ENCODE measurements around the gene FES.
A peak's percentile ranks its signal among the peaks of the same experiment; 100 is the strongest.
"Not testable (repeated sequence)": the region's sequence is repeated elsewhere in the genome, so short reads cannot be mapped to it uniquely, and the experiment has no call there.

FES gene

DNA sequence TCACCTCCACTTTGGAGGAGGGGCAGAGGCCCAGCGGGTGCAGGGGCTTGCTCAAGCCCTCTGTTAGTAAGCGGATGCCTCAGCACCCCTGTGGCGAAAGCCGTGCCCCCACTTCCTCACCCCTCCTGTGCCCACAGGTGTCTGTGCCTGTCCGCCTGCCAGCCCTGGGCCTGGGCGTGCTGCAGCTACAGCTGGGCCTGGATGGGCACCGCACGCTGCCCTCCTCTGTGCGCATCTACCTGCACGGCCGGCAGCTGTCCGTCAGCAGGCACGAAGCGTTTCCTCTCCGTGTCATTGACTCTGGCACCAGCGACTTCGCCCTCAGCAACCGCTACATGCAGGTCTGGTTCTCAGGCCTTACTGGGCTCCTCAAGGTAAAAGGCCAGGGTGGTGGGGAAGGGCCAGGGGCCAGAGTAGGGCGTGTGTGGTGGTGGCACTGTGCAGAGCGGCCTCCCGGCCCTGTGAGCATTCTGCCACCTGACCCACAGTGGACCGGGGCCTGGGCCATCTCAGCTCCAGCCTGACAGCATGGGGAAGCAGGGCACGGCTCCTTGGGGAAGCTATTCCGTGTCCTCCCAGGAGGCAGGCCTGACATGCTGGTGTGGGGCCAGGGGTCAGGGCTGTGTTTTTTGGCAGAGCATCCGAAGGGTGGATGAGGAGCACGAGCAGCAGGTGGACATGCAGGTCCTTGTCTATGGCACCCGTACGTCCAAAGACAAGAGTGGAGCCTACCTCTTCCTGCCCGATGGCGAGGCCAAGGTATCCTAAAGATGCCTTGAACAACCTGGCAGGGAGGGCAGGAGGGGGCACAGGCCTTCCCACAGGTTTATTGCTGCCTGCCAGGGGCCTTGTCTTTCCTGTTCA is 27.8 kb downstream of the FES start:
- no peak for DNase-seq

DNA sequence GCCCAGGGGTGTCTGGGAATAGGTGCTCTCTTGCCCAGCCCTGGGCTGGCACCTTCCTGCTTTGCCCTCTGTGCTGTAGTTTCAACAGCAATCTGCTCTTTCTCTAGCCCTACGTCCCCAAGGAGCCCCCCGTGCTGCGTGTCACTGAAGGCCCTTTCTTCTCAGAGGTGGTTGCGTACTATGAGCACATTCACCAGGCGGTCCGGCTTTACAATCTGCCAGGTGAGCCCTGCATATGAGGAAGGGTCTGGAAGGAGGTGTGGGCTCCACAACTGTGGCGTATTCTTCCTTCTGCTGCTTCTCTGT is 28.4 kb downstream of the FES start:
- no peak for DNase-seq

DNA sequence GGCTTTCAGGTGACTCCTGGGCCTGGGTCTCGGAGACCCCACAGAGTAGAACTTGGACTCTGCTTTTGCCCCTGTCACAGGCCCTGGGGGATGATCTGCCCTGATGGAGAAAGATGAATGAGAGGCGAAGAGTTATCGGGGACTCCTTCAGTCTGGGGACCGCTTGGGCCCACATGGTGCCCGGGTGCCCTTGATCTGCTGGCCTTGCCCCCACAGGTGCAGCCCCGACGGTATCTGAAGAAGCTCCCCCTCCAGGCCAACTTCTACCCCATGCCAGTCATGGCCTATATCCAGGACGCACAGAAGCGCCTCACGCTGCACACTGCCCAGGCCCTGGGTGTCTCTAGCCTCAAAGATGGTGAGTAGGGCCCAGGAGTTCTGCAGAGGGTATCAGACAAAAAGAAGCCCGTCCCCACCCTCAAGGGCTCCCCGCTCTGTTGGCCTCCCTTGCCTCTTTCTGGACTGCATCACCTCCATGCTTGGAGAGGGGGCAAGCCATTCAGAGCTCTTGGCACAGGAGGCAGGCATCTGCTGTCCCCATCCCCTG is 29.2 kb downstream of the FES start:
- no peak for DNase-seq

DNA sequence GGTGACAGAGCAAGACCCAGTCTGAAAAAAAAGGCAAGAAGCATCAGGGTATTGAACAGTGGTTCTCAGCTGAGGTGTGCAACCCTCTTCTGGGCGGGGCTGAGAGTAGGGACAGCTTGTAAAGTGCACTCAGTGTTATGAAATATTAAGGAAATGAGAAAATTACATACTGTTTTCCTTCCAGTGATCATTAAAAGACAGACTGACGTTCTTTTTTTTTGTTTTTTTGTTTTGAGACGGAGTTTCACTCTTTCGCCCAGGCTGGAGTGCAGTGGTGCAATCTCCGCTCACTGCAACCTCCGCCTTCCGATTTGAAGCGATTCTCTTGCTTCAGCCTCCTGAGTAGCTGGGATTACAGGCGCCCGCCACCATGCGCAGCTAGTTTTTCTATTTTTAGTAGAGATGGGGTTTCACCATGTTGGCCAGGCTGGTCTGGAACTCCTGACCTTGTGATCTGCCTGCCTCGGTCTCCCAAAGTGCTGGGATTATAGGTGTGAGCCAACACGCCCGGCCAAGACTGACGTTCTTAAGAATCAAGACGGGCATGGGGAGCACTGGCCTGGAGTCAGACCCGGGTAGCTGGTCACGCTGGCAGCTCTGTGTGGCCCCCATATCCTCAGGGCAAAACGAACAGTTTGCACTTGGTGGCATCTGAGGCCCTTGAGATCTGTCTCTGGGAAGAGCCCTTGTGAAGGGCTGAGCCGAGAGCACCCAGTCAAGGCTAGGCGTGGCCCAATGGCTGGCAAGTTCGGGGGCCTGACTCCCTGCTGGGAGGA is 30.2 kb downstream of the FES start:
- no peak for DNase-seq

DNA sequence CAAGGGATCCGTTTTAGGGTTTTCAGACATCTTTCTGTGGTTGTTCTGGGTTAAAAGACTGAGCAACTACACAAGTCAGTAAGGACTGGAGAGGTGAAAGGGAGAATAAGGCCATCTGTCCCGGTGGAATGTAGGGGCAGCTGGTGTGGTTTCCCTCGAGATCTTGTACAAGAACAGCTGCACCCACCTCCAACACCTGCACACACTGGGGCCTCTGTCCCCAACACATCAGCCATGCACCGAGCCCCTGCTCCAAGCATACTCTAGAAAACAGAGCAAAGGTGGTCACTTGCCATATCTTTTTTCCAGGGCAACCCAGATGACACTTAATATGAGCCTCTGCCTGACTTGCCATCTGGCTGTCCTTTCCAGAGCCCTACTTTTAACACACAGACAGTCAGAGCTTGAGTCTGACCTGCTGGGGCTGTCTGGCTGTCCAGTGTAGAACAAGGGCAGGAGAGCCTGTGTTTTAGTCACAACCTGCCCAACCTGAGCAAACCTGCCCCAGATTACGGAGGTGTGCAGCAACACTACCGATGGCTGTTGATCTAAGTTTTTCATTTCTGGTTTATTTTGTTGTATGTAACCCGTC is 31.0 kb downstream of the FES start:
- no peak for DNase-seq

DNA sequence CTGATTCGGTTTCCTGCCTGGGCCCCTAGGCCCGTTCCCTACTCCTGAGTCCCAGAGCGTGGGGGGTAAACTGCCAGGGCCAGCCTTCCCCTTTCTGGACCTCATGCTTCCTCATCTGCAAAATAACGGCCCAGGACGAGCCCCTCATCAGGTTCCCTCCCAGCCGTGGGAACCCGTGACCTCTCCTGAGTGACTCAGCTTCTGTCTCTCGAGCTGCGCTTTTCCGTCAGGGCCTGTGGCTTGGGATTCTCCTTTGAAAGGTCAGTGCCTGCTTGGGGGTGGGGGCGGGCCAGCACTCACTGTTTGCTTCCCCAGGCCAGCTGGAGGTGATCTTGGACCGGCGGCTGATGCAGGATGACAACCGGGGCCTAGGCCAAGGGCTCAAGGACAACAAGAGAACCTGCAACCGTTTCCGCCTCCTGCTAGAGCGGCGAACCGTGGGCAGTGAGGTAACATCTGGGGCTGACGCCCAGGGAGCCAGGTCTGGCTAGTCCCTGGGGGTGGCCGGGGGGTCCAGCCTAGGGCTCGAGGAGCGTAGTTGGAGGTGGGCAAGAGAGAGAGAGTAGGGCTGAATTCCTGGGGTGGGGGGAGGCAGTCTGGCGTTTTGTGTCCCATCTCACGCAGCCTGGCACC is 31.6 kb downstream of the FES start:
- DNase-seq: no peak

DNA sequence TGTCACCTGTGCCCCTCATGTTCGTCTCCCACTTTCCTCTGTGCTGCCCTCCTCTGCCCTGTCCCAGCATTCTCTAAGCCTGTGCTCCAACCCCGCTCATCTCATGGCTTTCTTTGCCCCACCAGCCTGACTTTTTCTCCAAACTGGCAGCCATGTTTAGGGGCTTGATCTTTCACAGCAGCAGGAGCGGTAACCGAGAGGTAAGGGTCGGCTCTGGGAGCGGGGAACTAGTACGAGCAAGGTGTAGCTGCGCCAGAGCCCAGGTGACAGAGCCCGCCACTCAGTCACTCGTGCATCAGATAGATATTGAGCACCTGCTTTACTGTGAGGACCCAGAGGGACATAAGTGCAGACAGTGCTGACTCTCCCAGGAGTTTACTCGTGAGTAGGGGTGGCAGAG is 32.2 kb downstream of the FES start:
- no peak for DNase-seq

DNA sequence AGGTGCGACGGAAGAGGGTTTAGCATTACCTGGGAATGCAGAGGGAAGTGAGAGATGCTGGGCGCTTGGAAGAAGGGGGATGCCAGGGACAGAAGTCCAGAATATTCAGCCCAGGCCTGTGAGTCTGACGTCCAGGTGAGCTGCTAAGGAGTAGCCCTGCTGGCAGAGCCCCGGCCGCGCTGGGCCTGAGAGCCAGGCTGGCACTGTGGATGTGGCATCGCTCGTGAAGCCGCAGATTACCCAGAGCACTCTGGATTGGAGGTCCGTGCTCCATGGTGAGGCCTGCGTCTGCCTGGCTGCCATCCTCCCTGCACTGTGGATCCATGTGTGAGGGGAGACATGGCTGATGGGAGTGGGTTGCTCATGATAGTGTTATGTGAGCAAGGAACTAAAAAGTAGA is 33.3 kb downstream of the FES start:
- DNase-seq: no peak

DNA sequence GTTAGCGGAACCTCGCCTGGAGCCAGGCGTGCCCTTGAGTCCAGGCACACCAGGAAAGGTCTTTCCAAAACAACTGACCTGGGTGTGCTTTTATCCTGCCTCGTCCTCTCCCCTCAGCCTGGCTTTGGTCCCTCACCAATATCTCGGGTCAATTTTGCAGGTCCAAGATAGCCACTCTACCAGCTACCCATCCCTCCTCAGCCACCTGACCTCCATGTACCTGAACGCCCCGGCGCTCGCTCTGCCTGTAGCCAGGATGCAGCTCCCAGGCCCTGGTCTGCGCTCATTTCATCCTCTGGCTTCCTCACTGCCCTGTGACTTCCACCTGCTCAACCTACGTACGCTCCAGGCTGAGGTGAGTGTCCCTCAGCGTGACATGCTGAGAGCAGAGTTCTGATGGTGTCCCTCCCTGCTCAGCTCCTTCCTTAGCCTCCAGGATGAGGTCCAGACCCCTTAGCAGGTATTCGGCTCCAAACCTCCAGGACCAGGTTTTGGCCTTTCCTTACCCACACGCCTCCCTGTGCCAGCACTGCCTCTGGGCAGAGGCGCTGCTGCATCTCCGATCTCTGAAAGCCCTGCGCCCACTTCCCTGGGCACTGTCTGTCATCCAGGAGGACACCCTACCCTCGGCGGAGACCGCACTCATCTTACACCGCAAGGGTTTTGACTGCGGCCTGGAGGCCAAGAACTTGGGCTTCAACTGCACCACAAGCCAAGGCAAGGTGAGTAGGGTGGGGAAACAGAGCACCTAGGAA is 33.9 kb downstream of the FES start:
- DNase-seq: no peak

DNA sequence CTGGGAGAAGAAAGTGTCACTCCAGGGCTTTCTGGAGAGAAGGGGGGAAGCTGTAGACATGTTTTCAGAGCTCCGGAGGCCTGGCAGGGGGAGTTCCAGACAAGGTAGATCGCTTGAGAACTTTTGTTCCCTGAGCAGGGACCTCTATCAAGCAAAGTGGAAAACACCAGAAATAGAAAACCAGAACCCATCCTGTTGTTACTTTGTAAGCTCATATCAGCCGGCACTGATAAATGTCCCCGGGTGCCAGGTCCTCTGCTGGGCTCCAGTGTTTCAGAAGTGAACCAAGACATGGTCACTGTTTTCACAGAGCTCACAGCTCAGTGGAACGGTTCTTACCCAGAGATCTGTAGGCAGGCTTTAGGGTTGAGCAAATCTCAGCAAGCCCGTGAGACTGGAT is 34.5 kb downstream of the FES start:
- DNase-seq: no peak

DNA sequence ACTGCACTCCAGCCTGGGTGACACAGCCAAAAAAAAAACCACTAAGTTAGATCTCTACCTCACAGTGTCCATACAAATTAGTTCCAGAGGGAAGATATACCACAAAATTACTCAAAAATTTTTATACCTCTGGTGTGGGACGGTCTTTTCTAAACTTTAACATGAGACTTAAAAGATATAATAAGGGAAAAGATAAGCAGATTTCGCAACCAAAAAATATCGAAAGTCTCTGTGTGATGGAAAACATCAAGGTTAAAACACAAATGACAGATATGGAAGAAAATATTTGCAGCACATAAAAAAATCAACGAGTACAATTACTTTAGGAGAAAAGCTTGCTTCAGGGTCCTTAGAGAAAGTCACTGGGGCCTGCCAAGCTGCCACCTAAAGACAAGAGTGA is 37.6 kb downstream of the FES start:
- DNase-seq: no peak

DNA sequence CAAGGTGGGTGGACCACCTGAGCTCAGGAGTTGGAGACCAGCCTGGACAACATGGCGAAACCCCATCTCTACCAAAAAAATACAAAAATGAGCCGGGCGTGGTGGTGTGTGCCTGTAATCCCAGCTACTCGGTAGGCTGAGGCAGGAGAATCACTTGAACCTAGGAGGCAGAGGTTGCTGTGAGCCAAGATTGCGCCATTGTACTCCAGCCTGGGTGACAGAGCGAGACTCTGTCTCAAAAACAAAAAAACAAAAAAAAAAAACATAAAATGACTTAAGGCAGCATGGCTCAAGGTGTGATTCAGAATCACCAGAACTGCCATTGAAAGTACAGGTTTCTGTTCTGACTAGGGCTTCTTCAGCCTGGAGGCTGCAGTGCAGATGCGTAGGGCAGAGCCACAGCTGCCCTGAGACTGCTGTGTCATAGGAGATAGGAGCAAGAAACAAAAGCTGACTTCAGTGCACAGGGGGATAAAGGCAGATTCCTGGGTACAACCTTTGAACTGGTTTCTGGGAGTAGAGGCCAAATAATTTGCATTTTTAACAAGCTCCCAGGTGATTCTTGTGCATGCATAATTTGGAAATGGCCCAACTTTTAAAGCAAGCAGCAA is 38.5 kb downstream of the FES start:
- DNase-seq: not testable (repeated sequence)

DNA sequence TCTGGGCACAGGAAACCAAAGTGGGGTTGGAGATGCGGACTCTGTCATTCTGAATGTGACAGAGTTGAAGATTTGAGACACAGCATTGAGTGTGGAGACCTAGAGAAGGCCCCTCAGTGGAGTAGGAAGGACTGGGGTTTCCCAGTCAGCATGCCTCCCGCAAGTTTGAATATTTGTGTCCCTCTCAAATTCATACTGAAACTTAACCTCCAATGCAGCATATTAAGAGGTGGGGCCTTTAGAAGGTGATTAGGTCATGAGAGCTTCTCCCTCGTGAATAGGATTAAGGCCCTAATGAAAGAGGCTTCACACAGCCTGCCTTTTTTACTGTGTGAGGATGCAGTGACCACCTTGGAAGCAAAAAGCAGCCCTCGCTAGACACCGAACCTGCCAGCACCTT is 40.1 kb downstream of the FES start:
- DNase-seq: no peak

DNA sequence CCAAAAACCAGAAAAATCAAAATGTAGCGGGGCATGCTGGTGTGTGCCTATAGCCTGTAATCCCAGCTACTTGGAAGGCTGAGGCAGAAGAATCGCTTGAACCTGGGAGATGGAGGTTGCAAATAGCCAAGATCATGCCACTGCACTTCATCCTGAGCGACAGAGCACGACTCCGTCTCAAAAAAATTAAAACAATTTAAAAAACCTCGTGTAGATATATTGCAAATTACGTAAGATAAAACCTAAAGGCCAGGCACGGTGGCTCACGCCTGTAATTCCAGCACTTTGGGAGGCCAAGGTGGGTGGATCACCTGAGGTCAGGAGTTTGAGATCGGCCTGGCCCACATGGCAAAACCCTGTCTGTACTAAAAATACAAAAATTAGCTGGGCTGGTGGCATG is 42.5 kb downstream of the FES start:
- not testable (repeated sequence) for DNase-seq

DNA sequence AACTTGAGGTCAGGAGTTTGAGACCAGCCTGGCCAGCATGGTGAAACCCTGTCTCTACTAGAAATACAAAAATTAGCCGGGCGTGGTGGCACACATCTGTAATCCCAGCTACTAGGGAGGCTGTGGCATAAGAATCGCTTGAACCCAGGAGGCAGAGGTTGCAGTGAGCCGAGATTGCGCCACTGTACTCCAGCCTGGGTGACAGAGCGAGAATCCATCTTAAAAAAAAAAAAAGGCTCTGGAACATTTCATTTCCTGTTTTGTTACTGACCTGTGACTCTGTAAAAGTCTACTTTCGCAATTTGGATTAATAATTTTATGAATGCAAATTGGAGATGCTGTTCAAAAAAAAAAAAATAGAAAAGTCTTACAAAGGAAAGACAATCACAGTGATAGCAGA is 43.8 kb downstream of the FES start:
- not testable (repeated sequence) for DNase-seq

DNA sequence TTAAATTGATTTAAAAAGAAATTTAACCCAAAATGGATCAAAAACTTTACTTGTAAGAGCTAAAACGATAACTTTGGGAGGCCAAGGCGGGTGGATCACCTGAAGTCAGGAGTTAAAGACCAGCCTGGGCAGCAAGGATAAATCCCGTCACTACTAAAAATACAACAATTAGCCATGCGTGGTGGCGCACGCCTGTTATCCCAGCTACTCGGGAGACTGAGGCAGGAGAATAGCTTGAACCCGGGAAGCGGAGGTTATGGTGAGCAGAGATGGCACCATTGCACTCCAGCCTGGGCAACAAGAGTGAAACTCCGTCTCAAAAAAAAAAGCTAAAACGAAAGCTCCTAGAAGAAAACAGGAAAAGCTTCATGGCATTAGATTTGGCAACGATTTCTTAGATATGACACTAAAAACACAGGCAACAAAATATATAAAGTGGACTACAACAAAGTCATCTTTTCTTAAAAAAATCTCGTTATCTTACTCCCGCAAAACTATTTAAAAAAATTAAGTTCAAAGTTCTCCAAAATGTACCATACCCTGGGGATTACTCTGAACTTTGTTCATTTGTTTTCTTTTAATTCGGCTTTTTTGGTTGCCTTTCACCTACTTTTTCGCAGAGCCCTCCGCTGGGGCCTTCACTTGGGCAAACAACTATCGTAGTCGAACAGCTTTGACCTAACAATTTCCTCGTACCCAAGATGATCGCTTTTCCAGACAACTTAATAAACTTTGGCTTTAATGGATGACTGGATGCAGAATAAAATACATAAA is 45.1 kb downstream of the FES start:
- no peak for DNase-seq

DNA sequence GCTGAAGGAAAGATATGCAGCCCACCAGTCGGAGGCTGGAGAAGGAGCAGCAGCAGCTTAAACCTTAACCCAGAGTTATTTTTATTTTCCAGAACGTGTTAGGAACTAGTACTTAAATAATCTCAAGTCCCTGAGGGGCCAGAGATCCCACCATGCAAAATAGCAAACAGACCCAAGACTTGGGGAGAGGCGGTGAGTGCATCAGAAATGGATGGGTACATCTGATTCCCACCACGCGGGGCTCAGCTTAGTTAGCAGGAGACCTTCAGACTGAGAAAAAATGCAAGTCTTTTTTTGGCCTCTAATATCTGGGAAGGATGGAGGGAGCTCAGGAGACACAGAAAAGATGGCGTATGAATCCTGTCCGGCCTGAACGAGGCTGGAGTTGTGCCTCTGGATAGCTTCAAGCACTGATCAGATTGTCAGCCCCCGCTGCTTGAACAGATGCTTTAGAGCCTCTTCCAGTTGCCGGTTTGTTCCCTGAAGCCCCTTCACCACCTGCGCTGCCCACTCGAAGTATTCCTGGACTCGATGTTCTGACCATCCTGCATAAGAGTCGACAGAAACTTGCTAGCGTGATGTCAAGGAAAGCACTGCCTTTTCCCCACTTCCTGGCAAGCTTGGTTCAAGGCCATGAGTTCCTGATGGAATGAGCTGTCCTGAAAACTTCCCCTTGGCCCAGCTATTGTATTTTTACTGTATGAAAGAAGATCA is 46.7 kb downstream of the FES start:
- DNase-seq: no peak

DNA sequence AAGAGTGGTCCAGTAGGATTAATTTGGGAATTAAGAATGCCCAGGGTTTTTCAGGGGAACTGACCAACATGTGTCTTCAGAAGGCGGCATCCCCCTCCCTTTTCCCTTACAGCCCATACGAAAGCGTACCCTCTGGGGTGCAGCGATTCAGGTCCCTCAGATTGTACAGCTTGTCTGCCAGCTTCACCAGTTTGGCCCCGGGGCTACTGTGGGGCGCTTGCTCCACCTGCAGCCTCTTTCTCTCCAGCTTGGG is 47.2 kb downstream of the FES start:
- DNase-seq: no peak

DNA sequence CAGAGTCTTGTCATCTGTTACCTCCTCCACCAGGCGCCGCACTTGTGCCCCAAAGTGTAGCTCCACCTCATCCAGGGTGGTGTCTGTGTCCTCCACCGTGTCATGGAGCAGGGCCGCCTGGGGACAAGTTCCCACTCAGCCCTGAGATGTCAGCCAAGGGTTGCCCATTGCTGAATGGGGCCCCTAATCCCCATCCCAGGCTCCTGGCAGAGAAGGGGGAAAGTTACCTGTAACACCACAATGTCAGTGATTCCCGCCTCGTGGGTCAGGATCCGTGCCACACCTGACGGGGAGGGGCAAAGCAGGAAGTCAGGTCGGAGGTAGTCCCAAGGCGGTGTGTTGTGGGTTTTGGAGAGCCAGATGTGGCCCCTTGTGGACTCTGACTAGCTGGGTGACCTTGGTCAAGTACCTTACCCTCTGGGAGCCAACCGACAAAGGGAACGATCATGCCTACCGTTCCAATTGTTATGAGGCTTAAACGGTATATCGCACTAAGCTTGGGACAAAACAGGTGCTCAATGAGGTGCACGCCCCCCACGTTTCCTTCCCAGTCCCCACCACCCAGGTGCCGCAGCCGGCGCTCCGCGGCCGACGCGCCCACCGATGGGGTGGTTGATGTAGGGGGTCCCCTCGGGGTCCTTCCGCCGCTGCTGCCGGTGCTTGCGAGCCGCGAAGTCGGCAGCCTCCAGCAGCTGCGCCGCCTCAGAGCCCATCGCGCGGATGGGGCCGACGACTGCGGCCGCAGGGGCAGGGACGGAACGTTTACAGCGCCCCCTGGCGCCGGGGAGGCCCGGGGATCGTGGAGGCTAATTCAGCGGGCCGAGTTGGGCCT is 47.7 kb downstream of the FES start, which contains the start of gene HDDC3:
HDDC3 (minus strand) TSS at position 722 of the 832 bp plus-strand sequence; CDS start at position 713, 9 bp downstream.
- peak; percentile 74 for DNase-seq

DNA sequence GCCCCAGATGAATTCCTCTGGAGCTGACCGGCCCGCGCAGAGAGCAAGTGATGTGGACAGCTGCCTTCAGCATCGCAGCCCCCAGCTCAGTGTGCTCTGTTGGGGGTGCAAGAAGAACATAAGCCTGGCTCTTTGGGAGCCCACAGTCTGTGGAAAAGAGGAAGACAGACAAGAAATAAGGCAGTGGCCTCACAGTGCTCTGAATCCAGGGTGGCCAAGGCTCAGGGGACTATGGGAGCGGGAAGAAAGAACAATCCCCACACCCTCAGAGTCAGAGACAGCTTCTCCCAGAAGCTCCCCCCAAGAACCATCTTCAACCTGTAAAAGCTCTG is 48.3 kb downstream of the FES start:
- DNase-seq: no peak
